HuH-7.5 (cell line): ENCODE results near the gene SLC9A5.
A peak's percentile ranks its signal among the peaks of the same experiment; 100 is the strongest.

ENCODE experiments used
- DNase-seq: peaks from one replicate; pipeline ENCODE4 v3.0.0; 2011; ENCODE audit warnings: low spot score

SLC9A5 gene

DNA sequence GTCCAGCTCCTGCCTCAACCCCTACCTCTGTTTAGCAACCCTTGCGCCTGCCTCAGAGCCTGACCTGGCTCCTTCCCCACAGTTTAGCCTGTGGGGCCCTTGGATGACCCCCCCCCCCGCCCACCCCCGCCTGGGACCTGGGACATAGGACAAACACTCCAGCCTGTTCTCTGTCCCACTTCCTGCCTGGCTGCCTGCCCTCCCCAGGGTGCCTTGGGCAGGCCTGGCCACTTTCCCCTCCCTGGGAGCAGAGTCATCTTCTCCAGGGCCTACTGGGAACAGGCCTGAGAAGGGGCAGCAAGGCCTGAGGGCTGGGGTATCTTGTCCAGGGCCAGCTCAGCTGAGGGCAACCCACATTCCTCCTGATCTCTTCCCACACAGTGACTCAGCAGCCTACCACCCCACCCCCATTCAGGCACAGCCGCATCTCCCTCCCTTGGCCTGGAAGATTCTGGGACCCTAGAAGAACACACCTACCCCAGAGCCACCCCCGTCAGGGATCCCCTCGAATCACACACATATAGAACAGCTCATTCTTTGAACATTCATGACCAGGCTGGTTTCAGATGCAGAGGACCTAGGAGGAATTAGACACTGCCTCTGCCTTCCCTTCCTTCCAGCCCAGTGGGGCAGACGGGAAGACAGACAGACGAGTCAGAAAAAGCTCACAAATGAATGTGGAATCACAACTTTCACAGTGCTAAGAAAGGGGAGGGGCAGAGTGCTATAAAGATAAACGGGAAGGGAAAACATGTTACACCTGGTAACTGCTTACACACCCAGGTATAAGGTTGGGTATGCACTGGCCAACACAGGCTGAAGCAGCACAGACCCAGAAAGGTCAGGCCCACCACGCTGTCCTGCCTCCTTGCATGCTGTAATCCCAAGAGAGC, 7.5 kb upstream of the SLC9A5 start:
- DNase-seq, result no peak

DNA sequence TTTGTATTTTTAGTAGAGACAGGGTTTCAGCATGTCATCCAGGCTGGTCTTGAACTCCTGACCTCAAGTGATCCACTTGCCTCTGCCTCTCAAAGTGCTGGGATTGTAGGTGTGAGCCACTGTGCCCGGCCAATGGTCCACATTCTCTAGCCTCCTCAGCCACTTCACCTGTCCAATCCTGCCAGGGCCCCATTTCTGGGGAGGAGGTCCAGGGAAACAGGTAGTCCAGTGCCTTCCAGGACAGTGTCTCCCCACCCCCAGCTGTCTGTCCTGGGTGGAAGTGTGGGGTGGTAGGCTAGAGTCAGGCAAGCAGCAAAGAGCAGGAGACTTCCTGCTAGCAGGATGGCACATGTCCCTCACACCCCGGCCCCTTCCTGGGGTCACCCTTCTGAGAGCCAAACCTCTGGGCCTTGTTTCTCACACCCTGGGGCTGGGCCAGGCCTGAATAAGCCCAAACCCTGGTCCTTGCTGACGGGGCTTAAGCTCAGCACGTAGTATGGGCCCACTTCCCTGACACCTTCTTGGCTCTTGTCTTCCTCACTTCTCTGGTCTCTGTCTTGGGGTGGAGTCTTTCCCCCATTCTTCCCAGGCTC, 6.5 kb upstream of the SLC9A5 start:
- DNase-seq, result no peak

DNA sequence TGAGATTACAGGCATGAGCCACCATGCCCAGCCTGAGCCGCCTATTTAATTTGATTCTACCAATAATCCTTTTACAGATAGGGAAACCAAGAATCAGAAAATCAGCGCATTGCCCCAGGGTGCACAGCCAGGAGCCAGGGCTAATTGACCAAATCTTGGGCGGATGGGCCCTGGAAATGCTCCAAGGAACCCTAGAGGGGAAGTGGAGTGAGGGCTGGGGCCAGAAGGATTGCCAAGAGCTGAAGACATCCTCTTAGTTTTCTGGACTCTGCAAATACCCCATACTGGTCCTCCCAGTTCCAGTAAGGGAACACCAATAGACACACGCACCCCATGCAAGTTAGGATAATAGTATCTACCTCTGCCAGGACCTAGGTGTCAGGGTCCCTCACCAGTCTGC, 5.3 kb upstream of the SLC9A5 start:
- no peak for DNase-seq

DNA sequence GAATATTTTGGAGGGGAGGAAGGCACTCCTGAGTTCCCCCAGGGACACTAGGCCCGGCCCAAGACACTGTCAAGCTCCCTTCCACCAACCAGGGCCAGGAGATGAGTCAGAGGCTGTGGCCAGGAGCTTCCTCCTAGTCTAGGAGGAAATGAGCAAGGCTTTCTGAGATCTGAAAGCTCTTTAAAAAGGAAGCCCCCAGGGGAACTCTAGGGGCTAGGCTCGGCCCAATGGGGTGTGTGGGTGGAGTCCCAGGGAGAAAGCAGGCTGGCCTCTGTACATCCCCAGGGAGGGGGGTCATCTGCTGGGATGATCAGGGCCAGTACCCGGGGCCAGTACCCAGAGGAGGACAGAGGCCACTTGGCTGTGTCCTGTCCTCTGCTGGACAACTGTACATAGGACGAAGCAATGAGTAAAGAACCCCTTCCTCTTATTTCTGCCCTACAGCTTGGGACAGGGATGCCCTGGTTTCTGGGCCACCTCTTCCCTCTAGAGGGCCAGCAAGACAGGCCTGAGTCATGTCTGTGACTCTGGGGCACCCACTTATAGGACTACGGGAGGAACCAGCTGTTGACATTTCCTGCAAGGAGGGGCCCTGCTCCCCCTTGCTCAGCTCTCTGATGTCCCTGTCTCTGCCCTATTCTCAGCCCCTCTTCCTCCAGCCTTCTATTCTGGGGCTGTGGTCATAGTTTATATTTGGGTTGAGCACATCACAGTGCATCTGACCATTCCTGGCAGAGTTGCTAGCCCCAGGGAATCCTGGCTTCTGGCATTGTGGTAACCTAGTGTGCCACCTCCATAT, 4.2 kb upstream of the SLC9A5 start:
- no peak for DNase-seq

DNA sequence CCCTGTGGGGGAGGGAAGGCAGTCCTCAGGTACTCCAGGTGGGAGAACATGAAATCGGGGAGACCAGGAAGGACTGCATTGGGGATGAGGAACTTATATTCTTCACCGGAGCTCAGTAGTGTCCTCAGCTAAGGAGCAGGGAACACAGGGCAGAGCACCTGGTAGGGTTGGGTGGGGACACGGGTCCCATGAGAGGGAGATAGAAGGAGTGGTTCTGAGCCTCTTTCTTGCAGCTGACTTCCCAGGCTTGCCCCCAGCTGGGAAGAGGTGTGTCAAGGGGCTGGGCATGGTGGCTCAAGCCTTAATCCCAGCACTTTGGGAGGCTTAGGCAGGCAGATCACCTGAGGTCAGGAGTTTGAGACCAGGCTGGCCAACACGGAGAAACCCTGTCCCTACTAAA, 3.6 kb upstream of the SLC9A5 start:
- DNase-seq, result no peak

DNA sequence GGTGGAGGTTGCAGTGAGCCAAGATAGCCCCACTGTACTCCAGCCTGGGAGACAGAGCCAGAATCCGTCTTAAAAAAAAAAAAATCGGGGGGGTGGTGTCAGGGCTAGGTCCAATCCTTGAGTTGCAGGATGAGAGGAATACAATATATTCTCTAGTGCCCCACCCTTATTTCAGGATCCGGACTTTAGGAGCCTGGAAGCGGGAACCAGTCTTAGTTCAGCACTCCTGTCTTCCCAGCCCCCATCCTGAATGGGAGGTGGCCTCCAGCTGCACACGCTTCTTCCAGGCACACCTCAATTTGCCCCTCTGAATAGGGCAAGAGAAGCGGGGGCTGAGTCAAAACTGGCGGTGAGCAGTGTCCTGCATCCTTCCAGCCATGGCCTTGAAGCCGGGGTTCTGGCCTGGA, 3.1 kb upstream of the SLC9A5 start:
- DNase-seq, result no peak

DNA sequence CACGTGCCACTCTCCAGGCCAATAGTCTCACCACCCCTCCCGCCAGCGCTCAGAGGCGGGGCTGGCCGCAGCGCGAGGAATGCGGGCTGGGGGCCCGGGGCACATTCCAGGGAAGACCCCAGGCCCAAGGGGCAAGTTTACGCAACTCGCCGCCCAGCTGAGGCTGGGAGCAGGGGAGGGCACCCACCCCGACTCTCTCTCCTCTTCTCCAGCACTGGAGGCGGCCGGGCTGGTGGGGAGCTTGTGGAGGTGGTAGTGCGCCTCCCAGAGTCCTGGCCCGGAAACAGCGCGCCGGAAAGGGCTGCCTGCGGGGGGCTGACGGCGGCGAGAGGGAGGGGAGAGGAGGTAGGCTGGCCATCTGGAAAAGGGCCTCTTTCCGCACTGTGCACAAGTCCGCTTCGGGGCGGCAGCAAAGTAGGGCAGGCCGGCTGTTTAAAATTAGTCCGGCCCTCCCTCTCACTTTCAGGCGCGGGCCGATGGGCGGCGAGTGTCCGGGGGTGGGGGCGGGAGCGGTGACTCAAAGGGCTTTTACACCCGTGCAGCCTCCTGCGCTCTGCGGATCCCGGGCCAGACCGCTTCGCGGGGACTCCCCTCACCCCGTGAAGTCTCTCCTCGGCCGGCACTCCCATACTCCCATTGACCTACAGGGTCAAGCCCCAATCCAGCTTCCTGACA, 2.6 kb upstream of the SLC9A5 start:
- DNase-seq, result peak; percentile 68

DNA sequence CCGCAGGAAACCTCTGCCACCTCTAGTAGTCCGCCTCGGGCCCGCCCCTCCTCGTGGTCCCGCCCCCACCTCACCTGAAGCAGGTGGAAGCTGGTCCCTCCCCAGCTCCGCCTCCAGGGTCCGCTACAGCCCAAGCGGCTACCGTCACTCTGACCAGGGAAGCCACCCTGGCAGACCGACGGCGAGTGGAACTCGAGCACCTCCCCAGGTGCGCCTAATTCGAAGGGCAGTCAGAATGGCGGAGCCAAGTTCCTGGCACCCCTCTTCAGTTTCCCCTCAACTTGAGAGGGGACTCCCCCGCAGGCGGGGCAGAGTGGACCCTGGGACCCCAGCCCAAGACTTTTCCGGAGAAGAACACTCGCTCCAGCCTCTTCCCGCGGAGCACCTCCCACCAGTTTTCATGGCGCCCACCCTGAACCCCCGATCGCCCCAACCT, 2.0 kb upstream of the SLC9A5 start:
- DNase-seq, result peak; percentile 61

DNA sequence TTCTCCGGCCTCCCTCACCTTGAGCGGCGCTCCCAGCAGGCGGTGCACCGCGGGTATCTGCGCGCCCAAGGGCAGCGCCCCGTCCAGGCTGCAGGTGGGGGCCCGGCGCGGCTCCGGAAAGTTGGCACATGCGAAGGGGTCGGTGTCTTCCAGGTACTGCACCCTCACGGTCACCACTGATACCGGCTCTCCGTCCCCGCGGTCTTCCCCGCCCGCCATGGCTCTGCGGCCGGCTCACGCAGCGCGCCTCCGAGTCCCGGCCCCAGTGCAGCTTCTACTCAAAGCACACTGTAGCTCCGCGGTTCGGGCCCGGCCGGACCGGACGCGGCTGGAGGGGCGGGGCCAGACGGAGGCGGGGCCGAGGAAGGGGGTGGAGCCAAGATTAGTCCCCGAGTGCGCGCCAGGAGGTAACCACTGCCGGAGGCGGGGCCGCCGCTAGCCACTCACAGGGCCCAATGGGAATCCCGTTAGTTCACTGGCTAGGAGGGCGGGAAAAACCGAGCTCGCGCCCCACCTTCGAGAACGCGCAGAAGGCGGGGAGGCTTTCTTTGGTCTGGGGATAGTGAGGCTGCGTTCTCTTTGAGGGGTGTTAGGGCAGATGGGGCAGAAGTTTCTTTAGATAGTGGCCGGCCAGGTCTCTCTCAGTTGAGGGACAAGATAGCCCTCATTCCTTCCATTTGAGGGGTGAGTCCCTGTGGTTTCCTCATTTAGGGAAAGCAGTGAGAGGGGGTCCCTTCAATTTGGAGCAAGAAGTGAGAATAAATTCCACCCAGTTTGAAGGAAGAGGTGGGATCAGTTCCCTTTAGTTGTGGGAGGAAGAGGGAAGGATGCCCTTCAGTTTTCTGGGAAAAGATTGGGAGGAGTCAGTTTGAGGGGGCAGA, 1.3 kb upstream of the SLC9A5 start, which contains the start of gene FHOD1:
TSS of gene FHOD1 (minus strand) at position 290 of the 881 bp plus-strand sequence. CDS start at position 219, 71 bp downstream.
- DNase-seq, result peak; percentile 85

DNA sequence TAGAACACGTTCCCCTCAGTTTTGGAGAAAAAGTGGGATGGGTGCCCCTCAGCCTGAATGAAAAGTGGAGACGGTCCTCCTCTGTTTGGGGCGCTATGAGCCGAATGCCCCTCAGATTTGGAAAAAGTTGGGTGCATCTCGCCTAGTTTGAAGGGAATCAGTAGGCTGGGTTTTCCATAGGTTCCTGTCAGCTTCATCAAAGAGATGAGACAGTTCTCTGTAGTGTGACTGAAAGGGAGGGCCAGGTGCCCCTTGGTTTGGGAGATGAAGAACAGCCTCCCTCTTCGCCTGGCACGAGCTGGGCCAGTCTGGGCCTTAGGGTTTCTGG, 742 bp upstream of the SLC9A5 start:
- DNase-seq, result no peak

DNA sequence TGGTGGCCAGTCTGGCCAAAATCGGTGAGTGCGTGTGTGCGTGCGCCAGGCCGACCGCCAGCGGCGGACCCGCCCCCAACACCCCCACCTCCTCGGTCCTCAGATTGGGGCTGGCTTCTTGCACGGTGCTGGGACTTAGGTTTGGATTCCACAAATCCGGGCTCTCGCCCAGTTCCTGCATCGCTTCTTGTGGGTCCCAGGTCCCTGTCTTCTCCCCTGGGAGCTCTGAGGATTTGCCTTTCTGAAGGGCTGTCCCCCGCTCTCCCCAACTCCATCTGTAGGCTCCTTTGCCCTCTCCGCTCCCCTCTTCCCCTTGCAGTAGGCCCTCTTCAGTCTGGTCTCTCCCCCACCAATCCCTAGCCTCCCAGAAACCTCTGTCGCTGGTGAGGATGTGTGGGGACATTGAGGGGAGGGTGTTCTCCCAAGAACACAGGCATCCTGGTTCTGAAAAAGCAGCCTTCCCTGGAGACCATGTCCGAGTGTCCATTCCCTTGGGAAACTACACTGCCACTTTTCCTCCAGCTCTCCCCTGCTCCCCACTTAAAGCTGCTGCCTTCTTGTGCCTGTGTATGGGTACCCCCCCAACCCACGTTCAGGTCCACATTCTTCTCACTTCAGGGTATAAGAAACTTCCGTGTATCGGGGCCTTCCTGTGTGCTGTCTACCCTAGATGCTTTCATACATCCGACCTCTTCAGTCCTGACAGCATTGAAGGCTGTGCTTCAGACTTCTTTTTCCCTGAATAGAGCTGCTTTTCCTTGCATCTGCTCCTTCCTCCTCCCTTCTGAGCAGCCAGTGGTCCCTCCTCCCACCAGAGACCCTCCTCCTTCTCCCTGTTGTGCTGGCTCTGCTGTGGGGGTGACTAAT, 632 bp downstream of the SLC9A5 start:
- DNase-seq, result no peak

DNA sequence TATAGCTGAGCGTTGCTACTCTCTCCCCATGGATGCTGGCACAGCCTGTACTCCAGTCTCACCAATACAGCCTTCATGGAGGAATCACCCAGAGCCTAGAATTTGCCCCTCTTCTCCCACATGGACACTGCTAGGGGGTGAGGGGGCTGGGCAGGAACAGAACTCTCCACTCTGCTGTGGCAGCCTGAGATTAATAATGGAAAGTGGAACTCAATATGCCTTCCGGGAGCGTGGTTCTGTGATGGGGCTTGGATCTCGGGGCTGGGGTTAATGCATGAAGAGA, 1.2 kb downstream of the SLC9A5 start:
- DNase-seq, result no peak

DNA sequence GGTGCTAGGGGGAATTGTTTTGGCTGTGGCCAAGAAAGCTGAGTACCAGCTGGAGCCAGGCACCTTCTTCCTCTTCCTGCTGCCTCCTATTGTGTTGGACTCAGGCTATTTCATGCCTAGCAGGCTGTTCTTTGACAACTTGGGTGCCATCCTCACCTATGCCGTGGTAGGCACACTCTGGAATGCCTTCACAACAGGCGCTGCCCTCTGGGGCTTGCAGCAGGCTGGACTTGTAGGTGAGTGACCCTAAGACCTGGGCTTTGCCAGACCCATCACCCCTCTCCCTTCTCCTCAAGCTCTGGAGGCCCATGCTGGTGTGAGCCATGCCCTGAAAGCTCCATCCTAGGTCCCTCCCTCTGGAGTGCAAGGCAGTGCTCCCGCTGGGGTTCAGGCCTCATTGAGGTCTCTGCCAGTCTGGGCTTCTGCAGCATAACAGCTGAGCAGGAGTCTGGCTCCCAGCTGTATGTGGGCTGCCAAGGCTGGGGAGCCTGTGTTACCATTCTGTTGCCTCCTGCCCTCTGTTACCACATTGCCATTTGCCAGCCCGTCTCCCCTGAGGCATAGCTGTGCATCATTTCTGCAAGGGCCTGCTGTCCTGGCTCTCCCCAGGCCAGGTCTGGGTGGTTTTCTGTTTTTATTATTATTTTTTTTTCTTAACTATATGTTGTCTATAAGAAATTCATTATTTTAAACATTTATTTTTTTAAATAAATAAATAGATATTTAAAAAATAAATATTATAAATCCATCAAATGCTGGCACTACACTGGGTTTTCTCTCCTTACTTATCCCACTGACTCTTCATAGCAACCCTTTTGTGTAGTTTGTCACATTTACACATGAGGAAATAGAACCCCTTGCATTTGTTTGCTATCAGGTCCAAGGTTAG, 4.1 kb downstream of the SLC9A5 start:
- no peak for DNase-seq

DNA sequence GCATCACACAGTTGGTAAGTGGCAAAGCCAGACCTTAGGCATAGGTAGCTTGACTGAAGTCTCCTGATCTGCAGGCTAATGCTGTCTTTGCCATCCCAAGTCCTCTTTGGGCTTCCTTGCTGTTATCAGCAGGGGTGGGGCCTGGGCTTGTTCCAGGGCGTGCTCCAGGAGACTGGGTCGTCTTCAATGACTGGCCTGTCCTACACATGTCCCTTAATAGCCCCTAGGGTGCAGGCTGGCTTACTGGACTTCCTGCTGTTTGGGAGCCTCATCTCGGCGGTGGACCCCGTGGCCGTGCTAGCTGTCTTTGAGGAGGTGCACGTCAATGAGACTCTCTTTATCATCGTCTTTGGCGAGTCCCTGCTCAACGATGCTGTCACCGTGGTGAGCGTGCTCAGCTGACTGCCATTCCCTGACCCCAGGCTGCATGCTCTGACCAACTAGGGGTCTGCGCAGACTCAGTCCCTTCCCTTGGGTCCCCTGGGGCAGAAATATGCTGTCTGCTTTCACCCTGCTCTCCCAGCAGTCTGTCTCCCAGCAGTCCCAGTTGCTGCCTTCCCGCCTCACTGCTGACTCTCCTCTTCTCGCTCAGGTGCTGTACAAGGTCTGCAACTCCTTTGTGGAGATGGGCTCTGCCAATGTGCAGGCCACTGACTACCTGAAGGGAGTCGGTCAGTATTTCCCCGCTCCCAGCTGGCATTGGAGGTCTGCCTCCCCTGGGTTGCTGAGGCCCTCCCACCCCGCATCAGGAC, 6.2 kb downstream of the SLC9A5 start:
- no peak for DNase-seq

DNA sequence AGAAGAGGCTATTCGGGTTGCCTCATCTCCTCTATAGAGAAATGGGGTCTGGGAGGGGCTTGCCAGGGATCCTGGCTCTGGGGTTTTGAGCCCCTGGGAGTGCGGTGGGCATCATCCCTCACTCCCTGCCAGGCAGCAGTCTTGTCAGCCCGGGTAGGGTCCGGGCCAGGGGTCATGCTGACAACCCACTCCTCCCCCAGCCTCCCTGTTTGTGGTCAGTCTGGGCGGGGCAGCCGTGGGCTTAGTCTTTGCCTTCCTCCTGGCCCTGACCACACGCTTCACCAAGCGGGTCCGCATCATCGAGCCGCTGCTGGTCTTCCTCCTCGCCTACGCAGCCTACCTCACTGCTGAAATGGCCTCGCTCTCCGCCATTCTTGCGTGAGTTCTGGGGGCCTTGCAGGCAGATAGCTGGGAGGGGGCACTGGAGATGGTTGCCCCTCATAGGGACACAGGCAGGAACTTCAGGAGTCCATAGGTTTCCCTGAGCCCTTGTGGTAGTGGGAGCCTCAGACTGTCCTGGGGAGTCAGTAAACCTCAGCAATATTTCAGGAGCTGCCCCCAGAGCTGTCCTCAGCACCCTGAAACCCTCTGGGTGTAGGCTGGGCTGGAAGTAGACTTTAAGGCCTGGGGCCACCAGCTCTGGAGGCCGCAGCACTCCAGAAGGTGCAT, 6.9 kb downstream of the SLC9A5 start:
- no peak for DNase-seq

DNA sequence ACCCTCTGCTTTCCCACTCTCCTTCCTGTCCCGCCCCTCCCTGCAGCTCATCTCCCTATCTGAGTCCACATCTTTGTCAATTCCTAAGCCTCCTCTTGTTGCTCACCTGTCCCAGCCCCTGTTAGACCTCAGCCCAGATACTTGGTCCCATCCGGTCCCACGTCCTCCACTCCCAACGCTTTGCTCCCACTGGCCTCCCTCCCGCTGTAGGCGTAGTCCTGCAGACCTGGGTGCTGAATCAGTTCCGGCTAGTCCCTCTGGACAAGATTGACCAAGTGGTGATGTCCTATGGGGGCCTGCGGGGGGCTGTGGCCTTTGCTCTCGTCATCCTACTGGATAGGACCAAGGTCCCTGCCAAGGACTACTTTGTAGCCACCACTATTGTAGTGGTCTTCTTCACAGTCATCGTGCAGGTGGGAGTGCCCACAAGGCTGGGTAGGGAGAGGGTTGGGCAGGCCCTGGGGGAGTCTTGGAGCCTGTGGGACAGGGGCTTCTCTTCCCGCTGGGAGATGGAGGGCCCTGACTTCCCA, 8.0 kb downstream of the SLC9A5 start:
- no peak for DNase-seq

DNA sequence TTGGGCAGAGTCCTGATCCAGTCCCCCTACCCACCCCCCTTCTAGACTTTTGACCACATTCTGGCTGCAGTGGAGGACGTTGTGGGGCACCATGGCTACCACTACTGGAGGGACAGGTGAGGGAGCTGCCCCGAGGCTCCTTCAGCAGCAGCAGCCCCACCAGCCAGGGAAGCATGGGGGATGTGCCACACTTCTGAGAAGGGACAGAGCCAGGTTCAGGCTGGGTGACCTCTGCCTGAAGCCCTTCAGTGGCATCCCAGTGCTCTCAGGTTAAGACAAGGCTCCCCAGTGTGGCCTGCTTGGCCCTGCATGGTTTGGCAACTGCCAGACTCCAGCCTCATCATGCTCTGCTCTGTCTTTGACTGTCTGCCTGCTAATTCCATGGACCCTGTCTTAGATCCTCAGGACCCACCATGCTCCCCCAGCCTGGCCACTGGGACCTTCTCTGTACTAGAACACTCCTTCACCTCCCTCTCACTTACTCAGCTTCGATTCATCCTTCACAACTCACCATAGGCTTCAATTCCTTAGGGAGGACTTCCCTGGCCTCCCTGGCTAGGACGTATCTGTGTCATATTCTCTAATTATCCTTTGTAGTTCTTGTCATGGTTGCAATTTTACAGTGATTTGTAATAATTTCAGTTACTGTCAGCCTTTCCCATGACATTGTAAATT, 8.8 kb downstream of the SLC9A5 start:
- DNase-seq, result no peak
